Uterine smooth muscle cell (primary cell): Measurements from ENCODE around the gene ABT1. TPM values are rescaled to one million over a fixed set of nuclear protein-coding genes. Genes with fewer than 3 reads are reported as not detected.

Source experiments
- total RNA-seq: library from RNA; depleted of rRNA; stranded (reverse); fragments of >200 nt; gene quantifications from 2 replicates; pipeline ENCODE4 v1.2.3, GENCODE V29; 2014

The ABT1 gene
- total RNA-seq, result 13.6 and 18.4 TPM in 2 replicates

GRCh38 chr6:26596579-26597388 lies at the start of gene ABT1:
ABT1 (plus strand) TSS chr6:26596953; CDS start chr6:26596983, 30 bp downstream.

Other genes with a start within 250 kb of the ABT1 start
- 28.6 and 38.8 TPM in 2 replicates for gene BTN3A2, start 231.8 kb upstream of the ABT1 start, total RNA-seq
- gene BTN2A2, start 213.8 kb upstream of the ABT1 start, total RNA-seq, result 10.1 and 18.5 TPM in 2 replicates
- gene BTN3A1, start 194.7 kb upstream of the ABT1 start, total RNA-seq, result 29.3 and 37.1 TPM in 2 replicates
- gene BTN3A3, start 156.4 kb upstream of the ABT1 start, total RNA-seq, result 18.3 and 24.0 TPM in 2 replicates
- 12.1 and 12.8 TPM in 2 replicates for gene BTN2A1, start 139.0 kb upstream of the ABT1 start, total RNA-seq
- gene BTN1A1, start 96.7 kb upstream of the ABT1 start, total RNA-seq, result not detected in 2 replicates
- gene HMGN4, start 58.6 kb upstream of the ABT1 start, total RNA-seq, result 72.0 and 94.4 TPM in 2 replicates
- 15.5 and 18.9 TPM in 2 replicates for gene ZNF322, start 62.8 kb downstream of the ABT1 start, total RNA-seq